ENCODE measurements around the gene VAMP8.

VAMP8 gene

GRCh38 chr2:85545780-85546240 is 31.6 kb upstream of the VAMP8 start:
- no peak for TF ChIP-seq EZH2phosphoT487 (conservative IDR thresholded peaks at IDR 0.05; ENCODE audit: low read length)
- TF ChIP-seq, protein P1, sequence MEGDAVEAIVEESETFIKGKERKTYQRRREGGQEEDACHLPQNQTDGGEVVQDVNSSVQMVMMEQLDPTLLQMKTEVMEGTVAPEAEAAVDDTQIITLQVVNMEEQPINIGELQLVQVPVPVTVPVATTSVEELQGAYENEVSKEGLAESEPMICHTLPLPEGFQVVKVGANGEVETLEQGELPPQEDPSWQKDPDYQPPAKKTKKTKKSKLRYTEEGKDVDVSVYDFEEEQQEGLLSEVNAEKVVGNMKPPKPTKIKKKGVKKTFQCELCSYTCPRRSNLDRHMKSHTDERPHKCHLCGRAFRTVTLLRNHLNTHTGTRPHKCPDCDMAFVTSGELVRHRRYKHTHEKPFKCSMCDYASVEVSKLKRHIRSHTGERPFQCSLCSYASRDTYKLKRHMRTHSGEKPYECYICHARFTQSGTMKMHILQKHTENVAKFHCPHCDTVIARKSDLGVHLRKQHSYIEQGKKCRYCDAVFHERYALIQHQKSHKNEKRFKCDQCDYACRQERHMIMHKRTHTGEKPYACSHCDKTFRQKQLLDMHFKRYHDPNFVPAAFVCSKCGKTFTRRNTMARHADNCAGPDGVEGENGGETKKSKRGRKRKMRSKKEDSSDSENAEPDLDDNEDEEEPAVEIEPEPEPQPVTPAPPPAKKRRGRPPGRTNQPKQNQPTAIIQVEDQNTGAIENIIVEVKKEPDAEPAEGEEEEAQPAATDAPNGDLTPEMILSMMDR (IDR thresholded peaks at IDR 0.05; ENCODE audit: insufficient read depth, low read length, poor library complexity, severe bottlenecking): no peak
- Histone ChIP-seq H3K27ac (ENCODE audit: low read depth, low read length) (peak overlapping the region; percentile 12; the same call in 1 of the 2 replicates), H3K9me2 (replicated peaks; ENCODE audit: insufficient read depth, low read length) (no peaks in the 10 kb centered on the region), H3K4me2 (ENCODE audit: low read depth, low read length, poor library complexity, severe bottlenecking) (no peak overlapping the region), H3F3A (ENCODE audit: insufficient read depth) (peaks cover 75% of the 10 kb centered on the region), H3K4me3 (ENCODE audit: insufficient read depth, low read length, poor library complexity, severe bottlenecking) (no peak overlapping the region), H2AFZ (ENCODE audit: low read depth, low read length, severe bottlenecking) (no peak overlapping the region), H3K9me3 (ENCODE audit: insufficient read depth, low read length) (no peaks in the 10 kb centered on the region), H4K20me1 (ENCODE audit: low read depth, low read length) (peaks cover 31% of the 10 kb centered on the region), H3K27me3 (ENCODE audit: low read length) (no peaks in the 10 kb centered on the region), H3K9ac (ENCODE audit: low read length) (no peak overlapping the region), H3K79me2 (ENCODE audit: insufficient read depth, low read length) (peaks cover 20% of the 10 kb centered on the region), H3K36me3 (ENCODE audit: low read length) (peaks cover 37% of the 10 kb centered on the region)

- no peaks in the 10 kb centered on the region for H3K27me3 ChIP-seq (ENCODE audit: low read length)
- no peak overlapping the region for H3K9ac ChIP-seq (ENCODE audit: low read length)
- no peak overlapping the region for H3K4me3 ChIP-seq (ENCODE audit: insufficient read depth, low read length, poor library complexity, severe bottlenecking)
- H2AFZ ChIP-seq (ENCODE audit: low read depth, low read length, severe bottlenecking): no peak overlapping the region
- H3K27ac ChIP-seq (ENCODE audit: low read depth, low read length): peak overlapping the region; percentile 16; the same call in 1 of the 2 replicates
- no peak overlapping the region for H3K4me2 ChIP-seq (ENCODE audit: low read depth, low read length, poor library complexity, severe bottlenecking)
- no peaks in the 10 kb centered on the region for H3K9me3 ChIP-seq (ENCODE audit: insufficient read depth, low read length)
- H3K79me2 ChIP-seq (ENCODE audit: insufficient read depth, low read length): 0 out of 2 replicates have a peak, but pooled peaks cover 6% of the 10 kb centered on the region
- no peaks in the 10 kb centered on the region for H3K9me2 ChIP-seq (replicated peaks; ENCODE audit: insufficient read depth, low read length)
- H3F3A ChIP-seq (ENCODE audit: insufficient read depth): peaks cover 60% of the 10 kb centered on the region
- H4K20me1 ChIP-seq (ENCODE audit: low read depth, low read length): peaks cover 17% of the 10 kb centered on the region
- peaks cover 22% of the 10 kb centered on the region for H3K36me3 ChIP-seq (ENCODE audit: low read length)
- TF ChIP-seq, protein P1 (IDR thresholded peaks at IDR 0.05; ENCODE audit: insufficient read depth, low read length, poor library complexity, severe bottlenecking): no peak
- TF ChIP-seq EZH2phosphoT487 (conservative IDR thresholded peaks at IDR 0.05; ENCODE audit: low read length): no peak
These were observed 30.1 kb upstream of the VAMP8 start for GRCh38 chr2:85547089-85547858.

DNA sequence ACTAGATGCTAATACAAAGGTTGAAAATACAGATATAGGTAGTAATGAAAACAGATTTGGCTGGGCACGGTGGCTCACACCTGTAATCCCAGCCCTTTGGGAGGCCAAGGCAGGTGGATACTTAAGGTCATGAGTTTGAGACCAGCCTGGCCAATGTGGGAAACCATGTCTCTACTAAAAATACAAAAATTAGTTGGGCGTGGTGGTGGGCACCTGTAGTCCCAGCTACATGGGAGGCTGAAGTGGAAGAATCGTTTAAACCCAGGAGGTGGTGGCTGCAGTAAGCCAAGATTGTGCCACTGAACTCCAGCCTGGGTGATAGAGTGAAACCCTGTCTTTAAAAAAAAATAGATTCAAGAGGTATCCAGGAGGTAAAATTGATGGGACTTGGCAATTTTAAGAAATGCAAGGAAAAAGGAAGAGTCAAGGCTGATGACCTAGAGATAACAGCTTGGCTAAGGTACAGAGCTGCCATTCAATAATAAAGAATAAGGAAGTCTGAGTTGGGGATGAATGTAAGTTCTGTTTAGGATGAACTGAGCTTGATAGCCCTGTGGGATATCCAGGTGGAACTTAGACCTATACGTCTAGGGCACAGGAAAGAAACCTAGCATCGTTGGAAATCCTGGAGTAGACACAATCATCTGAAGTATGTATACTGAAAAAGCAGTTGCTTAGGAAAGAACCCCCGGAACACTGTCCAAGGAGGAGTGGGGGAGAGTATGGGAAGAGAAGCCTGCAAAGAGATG is 29.4 kb upstream of the VAMP8 start:
- H3K79me2 ChIP-seq (ENCODE audit: insufficient read depth, low read length): no peaks in the 10 kb centered on the region
- H2AFZ ChIP-seq (ENCODE audit: low read depth, low read length, severe bottlenecking): no peak overlapping the region
- TF ChIP-seq EZH2phosphoT487 (conservative IDR thresholded peaks at IDR 0.05; ENCODE audit: low read length): no peak
- TF ChIP-seq, protein P1 (IDR thresholded peaks at IDR 0.05; ENCODE audit: insufficient read depth, low read length, poor library complexity, severe bottlenecking): no peak
- H3K36me3 ChIP-seq (ENCODE audit: low read length): peaks cover 15% of the 10 kb centered on the region
- H3K27ac ChIP-seq (ENCODE audit: low read depth, low read length): no peak overlapping the region
- H3K9me3 ChIP-seq (ENCODE audit: insufficient read depth, low read length): no peaks in the 10 kb centered on the region
- peaks cover 9% of the 10 kb centered on the region for H4K20me1 ChIP-seq (ENCODE audit: low read depth, low read length)
- H3K4me2 ChIP-seq (ENCODE audit: low read depth, low read length, poor library complexity, severe bottlenecking): no peak overlapping the region
- no peak overlapping the region for H3K9ac ChIP-seq (ENCODE audit: low read length)
- H3F3A ChIP-seq (ENCODE audit: insufficient read depth): peaks cover 53% of the 10 kb centered on the region
- H3K9me2 ChIP-seq (replicated peaks; ENCODE audit: insufficient read depth, low read length): no peaks in the 10 kb centered on the region
- no peak overlapping the region for H3K4me3 ChIP-seq (ENCODE audit: insufficient read depth, low read length, poor library complexity, severe bottlenecking)
- no peaks in the 10 kb centered on the region for H3K27me3 ChIP-seq (ENCODE audit: low read length)
